Right lobe of liver (tissue), 4 donors: ENCODE results near the gene XRRA1.

ENCODE experiments used
- CTCF ChIP-seq, 4 donors: fragments of 200-600 bp in 3 of 4; fragments of 450-650 bp in 1 of 4; IDR thresholded peaks; one replicate each; pipeline versions ENCODE4 v1.5.1 to v1.8.0; 2016 to 2022; ENCODE audit warnings: antibody characterized with exemption in 4 of 4, mild to moderate bottlenecking in 2 of 4
- POLR2A ChIP-seq: fragments of 450-650 bp; IDR thresholded peaks from one replicate; pipeline ENCODE4 v1.6.1; 2017; ENCODE audit warnings: antibody characterized with exemption, mild to moderate bottlenecking
- donor health status: DM: no; HTN: no; CAD: no.
- donor health status: DM: no; HTN: no; CAD: no.
- donor health status: DM: no; HTN: yes; CAD: no.

DNA sequence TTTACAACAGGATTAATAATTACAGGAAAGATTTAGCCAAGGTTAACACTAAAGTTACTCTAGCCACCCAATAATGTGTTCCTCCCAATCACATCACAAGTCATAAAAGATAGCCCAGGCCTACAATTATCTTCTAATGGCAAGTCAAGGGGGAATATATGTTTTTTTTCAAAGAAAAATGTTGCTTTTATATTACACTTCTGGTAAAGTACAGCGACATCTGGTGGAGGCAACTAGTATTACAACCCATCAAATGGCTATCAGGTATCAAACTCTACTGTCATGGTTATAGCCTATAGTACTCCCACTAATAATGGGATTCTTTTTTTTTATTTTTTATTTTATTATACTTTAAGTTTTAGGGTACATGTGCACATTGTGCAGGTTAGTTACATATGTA, 71.8 kb downstream of the XRRA1 start:
- TF ChIP-seq CTCF (IDR thresholded peaks at IDR 0.05) (peak in 3 of 4 donors; percentile 38 to 45 (median 39)), POLR2A (no peak)
